ENCODE measurements around the gene RELB.

The RELB gene

GRCh38 chr19:45001087-45001739 lies at the start of gene RELB:
RELB (plus strand) TSS chr19:45001464; CDS start chr19:45001580, 116 bp downstream.
- peak within 1 kb of the TSS; percentile 75 for H3K4me3 ChIP-seq (ENCODE audit: low read depth, low read length)
- TF ChIP-seq, protein P1, sequence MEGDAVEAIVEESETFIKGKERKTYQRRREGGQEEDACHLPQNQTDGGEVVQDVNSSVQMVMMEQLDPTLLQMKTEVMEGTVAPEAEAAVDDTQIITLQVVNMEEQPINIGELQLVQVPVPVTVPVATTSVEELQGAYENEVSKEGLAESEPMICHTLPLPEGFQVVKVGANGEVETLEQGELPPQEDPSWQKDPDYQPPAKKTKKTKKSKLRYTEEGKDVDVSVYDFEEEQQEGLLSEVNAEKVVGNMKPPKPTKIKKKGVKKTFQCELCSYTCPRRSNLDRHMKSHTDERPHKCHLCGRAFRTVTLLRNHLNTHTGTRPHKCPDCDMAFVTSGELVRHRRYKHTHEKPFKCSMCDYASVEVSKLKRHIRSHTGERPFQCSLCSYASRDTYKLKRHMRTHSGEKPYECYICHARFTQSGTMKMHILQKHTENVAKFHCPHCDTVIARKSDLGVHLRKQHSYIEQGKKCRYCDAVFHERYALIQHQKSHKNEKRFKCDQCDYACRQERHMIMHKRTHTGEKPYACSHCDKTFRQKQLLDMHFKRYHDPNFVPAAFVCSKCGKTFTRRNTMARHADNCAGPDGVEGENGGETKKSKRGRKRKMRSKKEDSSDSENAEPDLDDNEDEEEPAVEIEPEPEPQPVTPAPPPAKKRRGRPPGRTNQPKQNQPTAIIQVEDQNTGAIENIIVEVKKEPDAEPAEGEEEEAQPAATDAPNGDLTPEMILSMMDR (IDR thresholded peaks at IDR 0.05; ENCODE audit: borderline replicate concordance, insufficient read depth, low read depth, low read length), result no peak

DNA sequence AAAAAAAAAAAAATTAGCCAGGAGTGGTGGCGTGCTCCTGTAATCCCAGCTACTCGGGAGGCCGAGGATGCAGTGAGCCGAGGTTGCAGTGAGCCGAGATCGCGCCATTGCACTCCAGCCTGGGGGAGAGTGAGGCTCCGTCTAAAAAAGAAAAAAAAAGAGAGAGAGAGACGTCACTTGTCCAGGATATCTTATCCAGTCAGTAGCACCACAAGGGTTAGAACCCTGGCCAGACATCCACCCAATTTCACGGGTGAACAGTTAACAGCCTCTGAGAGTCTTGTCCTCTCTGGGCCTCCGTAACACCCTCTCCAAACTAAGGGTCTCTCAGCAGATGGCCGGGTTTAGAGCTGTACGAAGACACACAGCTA lies 47.0 kb upstream of the RELB start:
- TF ChIP-seq, protein P1 (IDR thresholded peaks at IDR 0.05; ENCODE audit: borderline replicate concordance, insufficient read depth, low read depth, low read length), result no peak
- H3K4me3 ChIP-seq (ENCODE audit: low read depth, low read length), result peak overlapping the region; percentile 88

DNA sequence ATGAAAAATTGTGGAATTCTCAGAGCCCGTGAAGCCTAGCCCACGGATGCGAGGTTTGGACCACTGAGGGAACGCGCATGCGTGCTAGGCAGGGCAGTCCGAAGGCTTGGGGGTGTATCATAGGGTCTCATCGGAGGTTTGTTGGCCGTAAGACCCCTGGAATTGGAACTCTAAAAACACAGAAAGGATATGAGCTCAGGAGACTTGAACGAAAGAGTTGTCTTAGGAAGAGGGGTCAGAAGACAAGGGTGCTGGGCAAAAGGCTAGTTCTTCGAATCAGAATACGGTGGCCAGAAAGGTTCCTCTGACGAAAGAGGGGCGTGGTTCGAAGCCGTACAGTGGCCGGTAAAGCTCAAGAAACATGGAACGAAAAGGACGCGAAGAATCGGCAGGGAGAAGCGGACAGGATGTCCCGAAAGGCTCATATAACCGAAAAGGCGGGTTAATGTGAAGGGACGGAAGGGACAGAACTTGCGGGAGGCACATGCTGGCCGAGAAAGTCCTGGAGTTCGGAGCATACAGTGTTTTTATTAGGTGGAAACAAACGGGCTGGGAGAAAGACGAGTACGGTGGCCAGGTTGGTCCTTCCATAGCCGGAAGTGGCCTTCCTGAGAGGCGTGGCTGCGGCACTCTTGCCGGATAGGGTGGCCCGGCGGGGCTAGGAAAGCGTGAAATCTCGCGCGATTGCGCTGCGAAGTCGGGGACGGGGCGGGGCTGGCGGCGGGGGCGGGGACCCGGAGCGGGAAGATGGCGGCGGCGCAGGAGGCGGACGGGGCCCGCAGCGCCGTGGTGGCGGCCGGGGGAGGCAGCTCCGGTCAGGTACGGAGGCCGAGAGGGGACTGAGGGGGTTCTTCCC lies 46.4 kb upstream of the RELB start, which contains the start of gene CLPTM1:
CLPTM1 (plus strand) TSS at position 732 of the 856 bp plus-strand sequence; CDS start at position 748, 16 bp downstream.
- TF ChIP-seq, protein P1 (IDR thresholded peaks at IDR 0.05; ENCODE audit: borderline replicate concordance, insufficient read depth, low read depth, low read length), result no peak

DNA sequence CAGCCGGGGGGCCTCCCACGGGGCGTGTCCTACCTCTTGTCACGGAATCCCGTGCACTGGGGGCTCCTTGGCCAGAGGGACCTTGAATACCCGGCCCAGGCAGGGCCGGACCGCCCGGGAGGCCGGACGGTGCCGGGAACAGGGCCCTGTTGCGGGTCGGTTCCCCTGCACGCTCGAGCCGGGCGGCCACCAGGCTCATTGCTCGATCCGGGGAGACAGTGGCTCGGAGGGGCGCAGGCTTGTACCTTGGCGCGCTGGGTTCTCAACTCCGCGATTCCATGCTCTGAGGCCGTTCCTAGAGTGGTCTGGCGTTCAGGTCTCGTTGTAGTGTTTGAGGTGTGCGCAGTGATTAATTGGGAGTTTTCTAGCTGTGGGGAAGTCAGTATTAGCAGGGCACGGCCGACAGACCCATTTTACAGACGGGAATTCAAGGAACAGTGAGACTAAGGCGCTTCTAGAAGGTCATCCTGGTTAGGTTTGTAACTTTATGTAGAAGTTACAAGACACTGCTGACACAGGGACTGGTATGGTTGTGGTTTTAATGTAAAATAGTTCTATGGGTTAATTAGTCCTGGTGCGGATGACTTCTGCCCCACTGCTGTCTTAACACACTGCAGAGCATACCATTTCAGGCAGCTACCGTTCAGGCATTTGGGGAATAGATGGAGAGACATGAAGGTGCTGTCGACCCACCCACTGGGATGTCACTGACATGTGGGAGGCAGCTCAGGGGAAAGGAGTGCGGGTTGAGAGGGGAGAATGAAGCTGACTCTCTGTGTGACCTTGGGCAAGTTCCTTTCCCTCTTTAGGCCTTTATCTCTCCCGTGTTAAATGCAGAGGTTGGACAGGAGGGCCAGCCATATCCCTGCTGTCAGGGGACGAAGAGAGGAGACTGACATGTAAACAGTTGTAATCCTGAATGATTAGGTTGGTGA lies 45.5 kb upstream of the RELB start:
- peak overlapping the region; percentile 88 for H3K4me3 ChIP-seq (ENCODE audit: low read depth, low read length)
- TF ChIP-seq, protein P1 (IDR thresholded peaks at IDR 0.05; ENCODE audit: borderline replicate concordance, insufficient read depth, low read depth, low read length), result no peak

More for the DNA sequence above, 46.4 kb upstream of the RELB start, which contains the start of gene CLPTM1:
- H3K4me3 ChIP-seq (ENCODE audit: low read depth, low read length), result peak within 1 kb of the TSS; percentile 88

GRCh38 chr19:44957526-44957925 lies 43.7 kb upstream of the RELB start:
- H3K4me3 ChIP-seq (ENCODE audit: low read depth, low read length), result no peak overlapping the region
- TF ChIP-seq, protein P1 (IDR thresholded peaks at IDR 0.05; ENCODE audit: borderline replicate concordance, insufficient read depth, low read depth, low read length), result no peak

DNA sequence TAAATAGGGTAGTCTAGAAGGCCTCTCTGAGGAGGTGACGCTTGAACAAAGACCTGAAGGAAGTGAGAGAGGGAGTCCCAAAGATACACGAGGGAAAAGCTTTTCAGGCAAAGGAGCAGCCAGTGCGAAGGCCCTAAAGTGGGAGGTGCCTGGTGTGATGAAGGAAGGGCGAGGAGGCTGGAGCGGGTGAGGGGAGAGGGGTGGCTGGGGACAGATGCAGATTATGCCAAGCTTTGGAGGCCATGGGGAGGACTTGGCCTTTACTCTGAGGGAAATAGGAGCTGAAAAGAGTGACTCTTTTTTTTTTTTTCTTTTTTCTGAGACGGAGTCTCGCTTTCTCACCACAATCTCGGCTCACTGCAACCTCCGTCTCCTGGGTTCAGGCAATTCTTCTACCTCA lies 43.2 kb upstream of the RELB start:
- TF ChIP-seq, protein P1 (IDR thresholded peaks at IDR 0.05; ENCODE audit: borderline replicate concordance, insufficient read depth, low read depth, low read length), result no peak
- no peak overlapping the region for H3K4me3 ChIP-seq (ENCODE audit: low read depth, low read length)

All from GM12875 (cell line).